ENCODE measurements around the gene RPS6KA2. TPM values are rescaled to one million over a fixed set of nuclear protein-coding genes. Genes with fewer than 3 reads are reported as not detected.

Gene RPS6KA2
- total RNA-seq, 1 donor from 2014 or later, result 12.3 TPM

GRCh38 chr6:166474721-166475565 lies 152.1 kb downstream of the RPS6KA2 start:
- no peak overlapping the region for H3K27ac Mint-ChIP-seq
- no peak for DNase-seq (ENCODE audit: low spot score in 2 of 2, unreplicated experiment in 2 of 2)
- no peak overlapping the region for H3K4me3 Mint-ChIP-seq
- peaks cover 2% of the 10 kb centered on the region for H3K36me3 Mint-ChIP-seq
- H3K27me3 Mint-ChIP-seq (ENCODE audit: low read depth), result peaks cover 2% of the 10 kb centered on the region
- H3K4me1 Mint-ChIP-seq, result peaks cover 2% of the 10 kb centered on the region
- TF ChIP-seq CTCF (IDR thresholded peaks at IDR 0.05; ENCODE audit: unreplicated experiment), result no peak
- no peaks in the 10 kb centered on the region for H3K9me3 Mint-ChIP-seq

DNA sequence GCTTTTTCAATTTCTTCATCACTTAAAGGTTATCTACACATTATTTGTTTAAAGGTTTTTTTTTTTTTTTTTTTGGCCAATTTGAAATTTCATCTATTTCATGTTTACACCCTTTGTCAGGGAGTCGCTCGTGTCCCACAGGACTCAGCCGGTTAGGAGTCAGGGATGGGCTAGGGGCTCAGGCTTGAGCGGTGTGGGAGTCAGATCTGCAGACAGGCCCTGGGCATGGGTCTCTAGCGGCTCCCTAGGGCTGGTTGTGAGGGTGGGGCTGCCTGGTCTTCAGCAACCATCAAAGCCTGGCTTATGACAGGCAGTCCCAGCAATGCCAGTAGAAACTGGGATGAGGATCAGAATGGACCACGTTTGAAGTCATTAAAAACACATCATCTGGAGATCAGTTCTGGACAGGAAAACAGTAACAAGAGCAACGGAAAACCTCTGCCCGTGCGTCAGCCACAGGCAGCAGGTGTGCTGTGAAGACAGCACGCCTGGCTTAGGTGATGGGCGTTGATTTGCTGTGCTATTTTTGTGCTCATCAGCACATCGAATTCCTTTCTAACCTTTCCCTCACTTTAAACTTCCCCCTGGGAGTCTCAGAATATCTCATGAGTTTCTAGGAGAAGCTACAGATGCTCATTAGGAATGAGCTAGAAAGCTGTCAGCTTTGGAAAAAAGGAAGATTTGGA lies 153.0 kb downstream of the RPS6KA2 start:
- Mint-ChIP-seq H3K27ac (no peak overlapping the region), H3K9me3 (no peaks in the 10 kb centered on the region), H3K4me3 (no peak overlapping the region), H3K27me3 (ENCODE audit: low read depth) (peaks cover 2% of the 10 kb centered on the region), H3K36me3 (no peaks in the 10 kb centered on the region), H3K4me1 (peaks cover 2% of the 10 kb centered on the region)
- DNase-seq (ENCODE audit: low spot score in 2 of 2, unreplicated experiment in 2 of 2), result no peak
- no peak for TF ChIP-seq CTCF (IDR thresholded peaks at IDR 0.05; ENCODE audit: unreplicated experiment)

DNA sequence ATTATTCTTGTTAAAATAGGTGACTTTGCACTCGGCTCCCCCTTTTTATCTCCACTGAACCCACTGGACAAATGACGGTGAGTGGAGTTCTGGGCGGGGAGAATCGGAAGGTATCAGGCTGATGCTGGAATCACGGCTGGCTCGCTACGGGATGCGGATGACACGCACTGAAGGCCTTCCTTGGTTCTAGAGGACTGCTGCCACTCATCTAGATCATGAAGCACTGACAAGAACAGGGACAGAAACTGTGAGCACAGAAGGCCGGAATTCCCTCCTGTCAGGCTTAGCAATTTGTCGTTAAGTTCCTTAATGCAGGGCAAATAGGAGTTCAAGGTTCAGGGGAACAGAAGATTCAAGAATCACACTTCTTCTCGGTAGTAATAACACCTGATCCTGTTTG lies 154.4 kb downstream of the RPS6KA2 start:
- Mint-ChIP-seq H3K4me3 (no peak overlapping the region), H3K9me3 (no peaks in the 10 kb centered on the region), H3K4me1 (peaks cover 2% of the 10 kb centered on the region), H3K36me3 (no peaks in the 10 kb centered on the region), H3K27me3 (ENCODE audit: low read depth) (peaks cover 2% of the 10 kb centered on the region), H3K27ac (no peak overlapping the region)
- TF ChIP-seq CTCF (IDR thresholded peaks at IDR 0.05; ENCODE audit: unreplicated experiment), result no peak
- no peak for DNase-seq (ENCODE audit: low spot score in 2 of 2, unreplicated experiment in 2 of 2)

DNA sequence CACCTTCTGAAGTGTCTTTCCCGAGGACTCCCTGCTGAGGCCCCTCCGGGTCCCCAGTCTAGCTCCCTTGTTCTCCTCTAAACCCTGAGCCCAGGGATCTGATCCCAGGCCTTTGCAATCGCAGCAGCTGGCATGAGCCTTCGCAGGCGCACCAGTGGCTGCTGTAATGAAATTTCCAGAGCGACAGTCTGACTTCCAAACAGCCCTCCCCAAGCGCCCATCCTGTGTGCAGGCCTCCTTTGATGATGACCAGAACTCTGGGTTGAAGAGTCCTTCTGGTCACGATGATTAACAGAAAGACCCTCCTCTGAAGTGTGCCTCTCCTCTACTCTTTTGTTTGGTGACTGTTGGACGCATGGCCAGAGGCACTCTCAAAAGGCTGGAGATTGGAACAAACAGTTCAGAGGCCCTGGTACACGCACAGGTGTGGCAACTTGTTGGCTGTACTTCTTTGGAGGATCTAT lies 155.2 kb downstream of the RPS6KA2 start:
- peaks cover 2% of the 10 kb centered on the region for H3K27me3 Mint-ChIP-seq (ENCODE audit: low read depth)
- no peaks in the 10 kb centered on the region for H3K9me3 Mint-ChIP-seq
- no peak for TF ChIP-seq CTCF (IDR thresholded peaks at IDR 0.05; ENCODE audit: unreplicated experiment)
- no peak for DNase-seq (ENCODE audit: low spot score in 2 of 2, unreplicated experiment in 2 of 2)
- no peak overlapping the region for H3K4me3 Mint-ChIP-seq
- no peak overlapping the region for H3K27ac Mint-ChIP-seq
- no peaks in the 10 kb centered on the region for H3K36me3 Mint-ChIP-seq
- peaks cover 8% of the 10 kb centered on the region for H3K4me1 Mint-ChIP-seq

- no peak for TF ChIP-seq CTCF (IDR thresholded peaks at IDR 0.05; ENCODE audit: unreplicated experiment)
- no peak overlapping the region for H3K27ac Mint-ChIP-seq
- no peak for DNase-seq (ENCODE audit: low spot score in 2 of 2, unreplicated experiment in 2 of 2)
- no peak overlapping the region for H3K4me3 Mint-ChIP-seq
- H3K4me1 Mint-ChIP-seq, result peaks cover 16% of the 10 kb centered on the region
- H3K36me3 Mint-ChIP-seq, result no peaks in the 10 kb centered on the region
- H3K9me3 Mint-ChIP-seq, result no peaks in the 10 kb centered on the region
- peaks cover 2% of the 10 kb centered on the region for H3K27me3 Mint-ChIP-seq (ENCODE audit: low read depth)
Measured at GRCh38 chr6:166470863-166471410, 156.1 kb downstream of the RPS6KA2 start.

Data from mesothelial cell of epicardium (in vitro differentiated cells).